B cell (primary cell): ENCODE results near the gene RIN2. TPM values are rescaled to one million over a fixed set of nuclear protein-coding genes. Genes with fewer than 3 reads are reported as not detected.

ENCODE experiments used
- ATAC-seq: fragments of 200-7000 bp; cut with Tn5 transposase; one replicate; pipeline ENCODE4 v1.10.0; 2021; ENCODE audit warnings: low read depth, mild to moderate bottlenecking, moderate number of reproducible peaks, moderate library complexity
- CTCF ChIA-PET: fragments of 350-600 bp; sonication (Branson Sonifier 250); formaldehyde crosslinking; loops from one replicate; lab custom pipeline; 2021; ENCODE audit warnings: antibody characterized with exemption, inconsistent platforms; lab: Charles Lee
- POLR2A ChIA-PET: fragments of 350-600 bp; sonication (Branson Sonifier 250); formaldehyde crosslinking; loops from one replicate; lab custom pipeline; 2021; ENCODE audit warnings: antibody characterized with exemption; lab: Charles Lee
- DNase-seq: peaks from one replicate; pipeline ENCODE4 v3.0.0; 2013
- H2AFZ ChIP-seq: 2 replicates; pipeline ENCODE4 v1.6.1; 2012; ENCODE audit warnings: mild to moderate bottlenecking, low read depth, low read length; ENCODE audit not compliant: insufficient read depth, poor library complexity, severe bottlenecking
- H3K27ac ChIP-seq, 2 donors: 1 replicate in 1 of 2; 2 replicates in 1 of 2; pipeline ENCODE4 v1.5.1; 2012 to 2013; ENCODE audit warnings: low read length in 2 of 2, mild to moderate bottlenecking in 2 of 2, moderate library complexity in 1 of 2
- H3K27me3 ChIP-seq, 4 experiments: fragments of 200-600 bp in 1 of 4; sonication (generic) in 1 of 4; replicated peaks in 1 of 4; 1 replicate in 2 of 4; 2 replicates in 2 of 4; pipeline versions ENCODE4 v1.6.1 to v1.7.0; 2013 to 2016; ENCODE audit warnings: low read length in 3 of 4, mild to moderate bottlenecking in 2 of 4, mixed read lengths in 1 of 4, moderate library complexity in 1 of 4; ENCODE audit not compliant: insufficient read depth in 4 of 4, control insufficient read depth in 3 of 4; ENCODE audit errors: control extremely low read depth in 1 of 4
- H3K36me3 ChIP-seq, 2 experiments: replicated peaks in 1 of 2; 1 replicate in 1 of 2; 2 replicates in 1 of 2; pipeline versions ENCODE4 v1.6.1 to v1.7.1; 2013; ENCODE audit warnings: low read length in 1 of 2; ENCODE audit not compliant: insufficient read depth in 2 of 2, control insufficient read depth in 1 of 2; ENCODE audit errors: control extremely low read depth in 1 of 2, extremely low read depth in 1 of 2
- H3K4me1 ChIP-seq, 2 donors: fragments of 200-600 bp in 1 of 2; sonication (generic) in 1 of 2; 1 replicate in 1 of 2; 2 replicates in 1 of 2; pipeline versions ENCODE4 v1.5.1 to v1.6.1; 2013 to 2017; ENCODE audit warnings: low read length in 2 of 2; ENCODE audit not compliant: control insufficient read depth in 2 of 2, insufficient read depth in 2 of 2
- H3K4me2 ChIP-seq: replicated peaks from 2 replicates; pipeline ENCODE3; 2012; ENCODE audit warnings: mild to moderate bottlenecking, low read depth, low read length; ENCODE audit not compliant: poor library complexity, severe bottlenecking
- H3K4me3 ChIP-seq, 5 experiments: fragments of 200-600 bp in 1 of 5; sonication (generic) in 1 of 5; 1 replicate in 3 of 5; 2 replicates in 2 of 5; pipeline versions ENCODE4 v1.5.1 to v1.7.0; 2011 to 2016; ENCODE audit warnings: low read length in 4 of 5, mild to moderate bottlenecking in 4 of 5, low read depth in 2 of 5, control low read depth in 1 of 5, moderate library complexity in 1 of 5; ENCODE audit not compliant: insufficient read depth in 1 of 5; ENCODE audit errors: control extremely low read depth in 1 of 5, extremely low read depth in 1 of 5
- H3K79me2 ChIP-seq: fragments of 200-600 bp; sonication (generic); one replicate; pipeline ENCODE4 v1.6.0; 2016; ENCODE audit warnings: low read length; ENCODE audit not compliant: control insufficient read depth, insufficient read depth
- H3K9ac ChIP-seq: fragments of 200-600 bp; sonication (generic); 2 replicates; pipeline ENCODE4 v1.6.1; 2017; ENCODE audit warnings: mild to moderate bottlenecking, low read length, moderate library complexity
- H3K9me3 ChIP-seq, 3 donors: one replicate each; pipeline versions ENCODE4 v1.6.1 to v1.7.1; 2013; ENCODE audit warnings: low read length in 2 of 3; ENCODE audit not compliant: control insufficient read depth in 2 of 3, insufficient read depth in 1 of 3; ENCODE audit errors: control extremely low read depth in 1 of 3
- H4K20me1 ChIP-seq: 2 replicates; pipeline ENCODE4 v1.6.0; 2012; ENCODE audit warnings: mild to moderate bottlenecking, low read length; ENCODE audit not compliant: insufficient read depth, control insufficient read depth, poor library complexity, severe bottlenecking
- H3K27ac Mint-ChIP-seq: one replicate; pipeline ENCODE4 v1.8.0; 2021; ENCODE audit warnings: mixed read lengths
- H3K27me3 Mint-ChIP-seq: one replicate; pipeline ENCODE4 v1.8.0; 2021; ENCODE audit warnings: mixed read lengths
- H3K4me1 Mint-ChIP-seq: one replicate; pipeline ENCODE4 v1.8.0; 2021; ENCODE audit warnings: mixed read lengths
- H3K4me3 Mint-ChIP-seq: one replicate; pipeline ENCODE4 v1.8.0; 2021; ENCODE audit warnings: mixed read lengths
- H3K9me3 Mint-ChIP-seq: one replicate; pipeline ENCODE4 v1.8.0; 2022; ENCODE audit warnings: mixed read lengths; ENCODE audit not compliant: insufficient read depth
- EZH2 ChIP-seq: IDR thresholded peaks from 2 replicates; pipeline ENCODE4 v1.6.1; 2012; ENCODE audit warnings: borderline replicate concordance, low read depth, mild to moderate bottlenecking, moderate library complexity, low read length; ENCODE audit not compliant: insufficient read depth, poor library complexity, severe bottlenecking
- WGBS: methylation state at CpG from one replicate; pipeline ENCODE4 v1.1.5; 2013; ENCODE audit warnings: missing lambda C conversion rate; ENCODE audit not compliant: insufficient coverage; 5-methylcytosine and 5-hydroxymethylcytosine counted together
- intact Hi-C: fragments of 100-400 bp; cut with micrococcal nuclease; formaldehyde crosslinking; loops from one replicate; pipeline ENCODE4 v1.10.0; 2022
- polyA plus RNA-seq: library from polyadenylated mRNA; depleted of rRNA; stranded (reverse); fragments of >200 nt; gene quantifications from 2 replicates; pipeline ENCODE4 v1.2.3, GENCODE V29; 2012
- total RNA-seq, 2 donors: library from RNA; stranded (reverse); fragments of 120-200 nt in 1 of 2; gene quantifications; 1 replicate in 1 of 2; 2 replicates in 1 of 2; pipeline versions ENCODE4 v1.2.3 to v1.2.4, GENCODE V29; 2013 to 2022
- TF ChIP-seq, protein P1 (sequence below): fragments of 200-600 bp; IDR thresholded peaks from one replicate; pipeline ENCODE4 v1.8.0; 2022; ENCODE audit warnings: antibody characterized with exemption, mild to moderate bottlenecking

The RIN2 gene
- total and polyA plus RNA-seq, 2 donors (not counting 1 experiment from before 2014, with no cell fraction given), result 0.15 to 0.32 TPM

DNA sequence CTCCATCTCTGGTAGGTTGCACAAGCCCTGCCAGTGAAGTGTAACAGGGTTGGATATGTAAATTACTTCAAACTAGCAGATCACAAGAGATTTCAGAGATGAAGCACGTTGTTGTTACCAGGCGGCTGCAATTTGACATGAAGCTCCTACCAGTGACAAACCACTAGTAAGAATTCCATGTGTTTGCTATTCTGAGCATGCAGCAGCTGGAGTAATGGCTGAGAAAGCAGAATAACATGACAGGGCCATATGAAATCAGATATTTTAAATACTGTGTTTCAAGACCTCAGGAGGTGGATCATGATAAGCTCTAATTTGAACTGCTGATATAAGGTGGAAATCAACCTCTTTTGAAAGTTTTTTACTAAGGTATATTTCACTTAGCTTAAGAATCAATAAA lies 11.4 kb downstream of the RIN2 start:
- Mint-ChIP-seq H3K4me3 (no peak overlapping the region), H3K4me1 (no peaks in the 10 kb centered on the region), H3K9me3 (no peaks in the 10 kb centered on the region), H3K27ac (no peak overlapping the region), H3K27me3 (peaks cover 39% of the 10 kb centered on the region)
- Histone ChIP-seq H3K9ac (no peak overlapping the region), H4K20me1 (no peaks in the 10 kb centered on the region), H3K36me3 (no peaks in the 10 kb centered on the region), H3K79me2 (no peaks in the 10 kb centered on the region), H2AFZ (no peak overlapping the region), H3K4me3 (no peak overlapping the region), H3K4me1 (no peaks in the 10 kb centered on the region), H3K4me2 (no peak overlapping the region), H3K9me3 (no peaks in the 10 kb centered on the region), H3K27me3 (peaks cover 0 to 9% (median 3%) of the 10 kb centered on the region in 4 experiments), H3K27ac (no peak overlapping the region)
- DNase-seq, result no peak
- ChIA-PET CTCF (interaction anchor here (1.2 to 1.8 kb wide), 4 partner anchors 14 to 76 kb away, joined by 4 to 9 read pairs (median 6); no protein-coding TSS in a partner anchor), POLR2A (no interaction called here)
- ATAC-seq, result no peak
- intact Hi-C loops, result no loop called here
- WGBS, result no CpG with 5 or more reads among the region's 2 CpGs
- TF ChIP-seq, protein P1, sequence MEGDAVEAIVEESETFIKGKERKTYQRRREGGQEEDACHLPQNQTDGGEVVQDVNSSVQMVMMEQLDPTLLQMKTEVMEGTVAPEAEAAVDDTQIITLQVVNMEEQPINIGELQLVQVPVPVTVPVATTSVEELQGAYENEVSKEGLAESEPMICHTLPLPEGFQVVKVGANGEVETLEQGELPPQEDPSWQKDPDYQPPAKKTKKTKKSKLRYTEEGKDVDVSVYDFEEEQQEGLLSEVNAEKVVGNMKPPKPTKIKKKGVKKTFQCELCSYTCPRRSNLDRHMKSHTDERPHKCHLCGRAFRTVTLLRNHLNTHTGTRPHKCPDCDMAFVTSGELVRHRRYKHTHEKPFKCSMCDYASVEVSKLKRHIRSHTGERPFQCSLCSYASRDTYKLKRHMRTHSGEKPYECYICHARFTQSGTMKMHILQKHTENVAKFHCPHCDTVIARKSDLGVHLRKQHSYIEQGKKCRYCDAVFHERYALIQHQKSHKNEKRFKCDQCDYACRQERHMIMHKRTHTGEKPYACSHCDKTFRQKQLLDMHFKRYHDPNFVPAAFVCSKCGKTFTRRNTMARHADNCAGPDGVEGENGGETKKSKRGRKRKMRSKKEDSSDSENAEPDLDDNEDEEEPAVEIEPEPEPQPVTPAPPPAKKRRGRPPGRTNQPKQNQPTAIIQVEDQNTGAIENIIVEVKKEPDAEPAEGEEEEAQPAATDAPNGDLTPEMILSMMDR, result no peak
- TF ChIP-seq EZH2, result no peak

DNA sequence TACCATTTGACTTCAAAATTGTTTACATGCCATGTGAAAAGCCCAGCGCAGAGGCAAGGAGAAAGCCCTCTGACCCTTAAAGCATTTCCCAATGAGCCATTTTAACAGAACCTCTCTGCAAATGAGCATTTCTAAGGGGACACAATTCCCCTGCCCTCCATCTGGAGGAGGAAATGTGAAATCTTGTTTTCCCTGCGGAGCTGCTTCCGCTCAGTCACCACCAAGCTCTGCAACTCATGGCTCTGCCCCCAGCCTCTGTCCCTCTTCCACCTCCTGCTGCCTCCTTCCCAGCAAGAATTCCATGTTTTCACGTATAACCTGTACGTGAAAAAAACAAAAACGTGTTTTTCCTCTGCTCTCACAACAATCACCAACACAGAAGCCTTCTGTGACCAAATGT lies 12.3 kb downstream of the RIN2 start:
- no peak overlapping the region for H3K27ac Mint-ChIP-seq
- DNase-seq (no peak), ATAC-seq (no peak)
- H3K27me3 Mint-ChIP-seq, result peaks cover 39% of the 10 kb centered on the region
- Histone ChIP-seq H4K20me1 (no peaks in the 10 kb centered on the region), H3K36me3 (no peaks in the 10 kb centered on the region), H3K27ac (no peak overlapping the region), H3K9me3 (no peaks in the 10 kb centered on the region), H3K4me3 (no peak overlapping the region), H2AFZ (no peak overlapping the region), H3K79me2 (no peaks in the 10 kb centered on the region), H3K4me2 (no peak overlapping the region), H3K9ac (no peak overlapping the region), H3K4me1 (no peaks in the 10 kb centered on the region), H3K27me3 (peaks cover 0 to 6% (median 3%) of the 10 kb centered on the region in 4 experiments)
- H3K9me3 Mint-ChIP-seq, result no peaks in the 10 kb centered on the region
- intact Hi-C loops, result no loop called here
- CTCF ChIA-PET, result interaction anchor here (1.2 to 2.1 kb wide), 6 partner anchors 13 to 224 kb away, joined by 4 to 9 read pairs (median 6); no protein-coding TSS in a partner anchor
- POLR2A ChIA-PET, result interaction anchor here (0.6 kb wide), 1 partner anchor 68 kb away, joined by 3 read pairs; no protein-coding TSS in a partner anchor
- H3K4me3 Mint-ChIP-seq, result no peak overlapping the region
- TF ChIP-seq, protein P1, result no peak
- TF ChIP-seq EZH2, result no peak
- 92% methylated on average over 2 of the region's 6 CpGs for WGBS
- no peaks in the 10 kb centered on the region for H3K4me1 Mint-ChIP-seq
